SK-N-SH (cell line): Measurements from ENCODE around the gene NFIX. TPM values are rescaled to one million over a fixed set of nuclear protein-coding genes. Genes with fewer than 3 reads are reported as not detected.

Source experiments
- CTCF ChIA-PET: fragments of 300-600, 350-600 bp; formaldehyde crosslinking; extraction: SDS; loops from one replicate; lab custom pipeline; 2021; lab: Yijun Ruan, JAX
- POLR2A ChIA-PET: fragments of 350-600 bp; sonication (Branson Sonifier 250); formaldehyde crosslinking; extraction: SDS; loops from one replicate; lab custom pipeline; 2020; ENCODE audit warnings: antibody characterized with exemption, inconsistent platforms; lab: Yijun Ruan, JAX
- DNase-seq: peaks from one replicate; pipeline ENCODE4 v3.0.0; 2012
- H2AFZ ChIP-seq: fragments of 200-600 bp; sonication (generic); 2 replicates; pipeline ENCODE4 v1.8.1; 2016; ENCODE audit warnings: antibody characterized with exemption, mild to moderate bottlenecking, low read depth
- H3F3A ChIP-seq: fragments of 200-600 bp; sonication (generic); replicated peaks from 2 replicates; pipeline ENCODE3; 2016; ENCODE audit warnings: antibody characterized with exemption, mild to moderate bottlenecking; ENCODE audit not compliant: insufficient read depth
- H3K27ac ChIP-seq, 2 experiments: fragments of 200-500 bp in 1 of 2; fragments of 200-600 bp in 1 of 2; sonication (Bioruptor generic) in 1 of 2; sonication (generic), shearing (Covaris generic) in 1 of 2; 2 replicates each; pipeline versions ENCODE4 v1.5.1 to v1.6.1; 2014 to 2016; ENCODE audit warnings: low read depth in 2 of 2, inconsistent platforms in 1 of 2, low read length in 1 of 2, mild to moderate bottlenecking in 1 of 2, mixed read lengths in 1 of 2
- H3K27me3 ChIP-seq: fragments of 200-600 bp; sonication (generic), shearing (Covaris generic); 2 replicates; pipeline ENCODE4 v1.6.1; 2016; ENCODE audit warnings: mixed run types; ENCODE audit not compliant: insufficient read depth
- H3K36me3 ChIP-seq, 2 experiments: fragments of 200-500 bp in 1 of 2; fragments of 200-600 bp in 1 of 2; sonication (Bioruptor generic) in 1 of 2; sonication (generic) in 1 of 2; replicated peaks in 1 of 2; 2 replicates each; pipeline versions ENCODE3 to v1.5.1; 2014 to 2016; ENCODE audit warnings: low read length in 1 of 2, mild to moderate bottlenecking in 1 of 2; ENCODE audit not compliant: insufficient read depth in 2 of 2, control insufficient read depth in 1 of 2
- H3K4me1 ChIP-seq, 2 experiments: fragments of 200-500 bp in 1 of 2; fragments of 200-600 bp in 1 of 2; sonication (Bioruptor generic) in 1 of 2; sonication (generic), shearing (Covaris generic) in 1 of 2; 2 replicates each; pipeline versions ENCODE4 v1.5.1 to v1.6.1; 2014 to 2016; ENCODE audit warnings: low read depth in 1 of 2, low read length in 1 of 2, mixed run types in 1 of 2; ENCODE audit not compliant: insufficient read depth in 2 of 2, control insufficient read depth in 1 of 2
- H3K4me2 ChIP-seq: fragments of 200-600 bp; sonication (generic), shearing (Covaris generic); 2 replicates; pipeline ENCODE4 v1.6.1; 2017; ENCODE audit warnings: mixed run types
- H3K4me3 ChIP-seq, 2 experiments: fragments of 200-500 bp in 1 of 2; fragments of 200-600 bp in 1 of 2; sonication (Bioruptor generic) in 1 of 2; sonication (generic), shearing (Covaris generic) in 1 of 2; 2 replicates each; pipeline versions ENCODE4 v1.5.1 to v1.8.1; 2014 to 2016; ENCODE audit warnings: low read depth in 2 of 2, inconsistent platforms in 1 of 2, low read length in 1 of 2, mild to moderate bottlenecking in 1 of 2, mixed read lengths in 1 of 2, moderate library complexity in 1 of 2
- H3K79me2 ChIP-seq: fragments of 200-600 bp; sonication (generic); 2 replicates; pipeline ENCODE4 v1.8.1; 2017; ENCODE audit warnings: mild to moderate bottlenecking; ENCODE audit not compliant: insufficient read depth
- H3K9ac ChIP-seq: fragments of 200-600 bp; sonication (generic); 2 replicates; pipeline ENCODE4 v1.6.1; 2017; ENCODE audit warnings: mixed run types
- H3K9me2 ChIP-seq: fragments of 200-600 bp; sonication (generic); 2 replicates; pipeline ENCODE4 v1.6.1; 2017; ENCODE audit warnings: mixed run types
- H3K9me3 ChIP-seq: fragments of 200-600 bp; sonication (generic); 2 replicates; pipeline ENCODE4 v1.6.1; 2017; ENCODE audit warnings: mixed run types, mild to moderate bottlenecking, moderate library complexity
- H4K20me1 ChIP-seq: fragments of 200-600 bp; sonication (generic); 2 replicates; pipeline ENCODE4 v1.6.1; 2017; ENCODE audit warnings: mild to moderate bottlenecking, mixed run types; ENCODE audit not compliant: insufficient read depth
- ELF1 ChIP-seq: IDR thresholded peaks from 2 replicates; pipeline ENCODE4 v1.4.0; 2012
- EP300 ChIP-seq, 2 experiments: IDR thresholded peaks; 2 replicates each; pipeline versions ENCODE4 v1.4.0 to v1.6.1; 2012; ENCODE audit warnings: borderline replicate concordance in 1 of 2, low read depth in 1 of 2, low read length in 1 of 2
- EZH2phosphoT487 ChIP-seq: fragments of 200-600 bp; sonication (generic); IDR thresholded peaks from 2 replicates; pipeline ENCODE4 v1.6.1; 2017; ENCODE audit warnings: low read depth, mixed run types, mild to moderate bottlenecking, antibody characterized with exemption, moderate library complexity, borderline replicate concordance
- GABPA ChIP-seq: IDR thresholded peaks from 2 replicates; pipeline ENCODE4 v1.4.0; 2012; ENCODE audit warnings: low read depth, mild to moderate bottlenecking
- GATA2 ChIP-seq: sonication (generic); formaldehyde crosslinking; IDR thresholded peaks from 2 replicates; pipeline ENCODE4 v1.5.0; 2020; ENCODE audit warnings: mild to moderate bottlenecking, missing genetic modification reagents
- NRF1 ChIP-seq: IDR thresholded peaks from 2 replicates; pipeline ENCODE4 v1.6.1; 2012; ENCODE audit warnings: low read depth, mild to moderate bottlenecking, low read length
- POLR2AphosphoS5 ChIP-seq: IDR thresholded peaks from 2 replicates; pipeline ENCODE4 v1.6.1; 2012; ENCODE audit warnings: low read depth, low read length
- RAD21 ChIP-seq: IDR thresholded peaks from 2 replicates; pipeline ENCODE4 v1.6.1; 2012; ENCODE audit warnings: mild to moderate bottlenecking, low read length
- RCOR1 ChIP-seq: fragments of 150-350 bp; IDR thresholded peaks from 2 replicates; pipeline ENCODE4 v1.6.1; 2017; ENCODE audit warnings: antibody characterized with exemption, low read length
- REST ChIP-seq: IDR thresholded peaks from 2 replicates; pipeline ENCODE4 v1.6.1; 2012; ENCODE audit warnings: mild to moderate bottlenecking, low read depth, low read length, moderate library complexity
- RXRA ChIP-seq: IDR thresholded peaks from 2 replicates; pipeline ENCODE4 v1.4.0; 2012; ENCODE audit warnings: low read depth, mild to moderate bottlenecking, borderline replicate concordance
- SIN3A ChIP-seq: IDR thresholded peaks from 2 replicates; pipeline ENCODE4 v1.6.1; 2012; ENCODE audit warnings: low read depth, mild to moderate bottlenecking, low read length, moderate library complexity, borderline replicate concordance
- SMC3 ChIP-seq: IDR thresholded peaks from 2 replicates; pipeline ENCODE4 v1.6.1; 2012; ENCODE audit warnings: low read depth, low read length, improper control_type of control experiment
- TAF1 ChIP-seq: IDR thresholded peaks from 2 replicates; pipeline ENCODE4 v1.6.1; 2012; ENCODE audit warnings: low read depth, mild to moderate bottlenecking, low read length, moderate library complexity, borderline replicate concordance
- TCF12 ChIP-seq: IDR thresholded peaks from 2 replicates; pipeline ENCODE4 v1.4.0; 2012
- TEAD4 ChIP-seq: IDR thresholded peaks from 2 replicates; pipeline ENCODE4 v1.4.0; 2012; ENCODE audit warnings: mild to moderate bottlenecking, borderline replicate concordance; ENCODE audit not compliant: insufficient read depth
- YY1 ChIP-seq: IDR thresholded peaks from 2 replicates; pipeline ENCODE4 v1.4.0; 2012; ENCODE audit warnings: low read depth, mild to moderate bottlenecking
- WGBS: methylation state at CpG from one replicate; pipeline ENCODE4 v1.1.6; 2017; ENCODE audit warnings: low lambda C conversion rate; 5-methylcytosine and 5-hydroxymethylcytosine counted together
- polyA plus RNA-seq, 3 experiments: library from polyadenylated mRNA; depleted of rRNA; stranded (reverse); fragments of >200 nt; gene quantifications; 2 replicates each; pipeline ENCODE4 v1.2.3, GENCODE V29; 2012
- TF ChIP-seq, protein P1 (sequence below): fragments of 200-600 bp; sonication (generic); IDR thresholded peaks from 2 replicates; pipeline ENCODE4 v1.6.1; 2017; ENCODE audit warnings: antibody characterized with exemption, mild to moderate bottlenecking, moderate library complexity
- TF ChIP-seq, protein P2 (sequence below): fragments of 150-350 bp; IDR thresholded peaks from 2 replicates; pipeline ENCODE4 v1.6.1; 2017; ENCODE audit warnings: antibody characterized with exemption, low read length, low read depth, borderline replicate concordance

Gene NFIX
- polyA plus RNA-seq, 1 of the 3 experiments (the other 2 are of a cell fraction): 14.8 TPM

DNA sequence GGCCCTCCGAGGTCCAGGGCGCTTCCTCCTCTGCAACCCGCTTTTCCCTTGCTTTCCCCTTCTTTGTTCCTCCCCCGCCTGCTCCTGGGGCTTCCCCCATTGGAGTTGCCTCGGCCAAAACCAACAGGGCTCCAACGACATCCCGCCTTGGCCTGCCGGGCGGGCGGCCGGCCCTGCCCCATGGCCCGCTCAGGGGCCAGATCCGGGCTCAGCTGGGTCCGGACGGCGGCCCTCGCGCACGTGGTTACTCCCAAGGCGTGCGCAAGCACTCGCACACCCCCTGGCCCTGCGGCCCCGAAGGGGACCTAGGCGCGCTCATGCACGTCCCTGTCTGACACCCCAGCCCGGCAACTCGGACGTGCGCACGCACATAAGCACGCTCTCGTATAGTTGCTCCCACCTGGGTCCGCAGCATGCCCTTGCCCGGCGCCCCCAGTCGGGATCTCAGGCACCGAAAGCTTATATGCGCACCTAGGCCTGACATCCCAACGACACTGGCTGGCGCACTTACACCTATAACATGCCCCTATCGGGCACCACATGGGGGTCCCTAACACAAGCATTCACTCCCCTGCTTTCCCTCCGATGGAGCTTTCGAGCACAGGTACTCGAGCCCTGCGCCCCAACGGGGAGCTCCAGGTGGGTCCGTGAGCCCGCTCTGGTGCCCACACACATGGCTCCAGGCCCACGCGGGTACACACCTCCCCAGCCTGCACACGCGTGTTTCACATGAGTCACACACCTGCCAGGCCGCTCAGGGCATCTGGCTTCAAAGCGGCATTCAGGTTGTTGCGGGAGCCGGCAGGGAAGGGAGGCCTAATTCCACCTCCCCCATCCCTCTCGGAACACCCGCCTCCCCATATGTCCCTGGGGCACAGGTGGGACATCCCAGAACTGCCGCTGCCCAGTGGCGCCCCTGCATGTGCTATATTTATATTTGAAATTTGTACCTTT, 15.0 kb downstream of the NFIX start:
- Histone ChIP-seq H3K9me2 (no peaks in the 10 kb centered on the region), H3K4me1 (peaks cover 0 to 11% of the 10 kb centered on the region in 2 experiments; a peak in 1 of 4 replicates), H3K36me3 (no peaks in the 10 kb centered on the region), H3K9ac (no peak overlapping the region), H3K4me2 (no peak overlapping the region), H3K27ac (no peak overlapping the region), H3K9me3 (no peaks in the 10 kb centered on the region), H3K27me3 (no peaks in the 10 kb centered on the region), H4K20me1 (peaks cover 8% of the 10 kb centered on the region; the same call in 1 of the 2 replicates), H2AFZ (no peak overlapping the region), H3K79me2 (0 out of 2 replicates have a peak, but pooled peaks cover 2% of the 10 kb centered on the region), H3F3A (no peaks in the 10 kb centered on the region), H3K4me3 (no peak overlapping the region)
- ChIA-PET CTCF (interaction anchor here (0.6 to 1.3 kb wide), 2 partner anchors 9 to 13 kb away, joined by 3 read pairs; no protein-coding TSS in a partner anchor), POLR2A (no interaction called here)
- no peak for TF ChIP-seq GATA2 (CRISPR knock-in tag)
- no peak for TF ChIP-seq ELF1
- TF ChIP-seq TEAD4: no peak
- no peak for TF ChIP-seq RXRA
- TF ChIP-seq SMC3: no peak
- no peak for TF ChIP-seq EZH2phosphoT487
- TF ChIP-seq NRF1: no peak
- no peak for TF ChIP-seq TCF12
- TF ChIP-seq RAD21: no peak
- no peak for TF ChIP-seq RCOR1
- TF ChIP-seq TAF1: no peak
- TF ChIP-seq, protein P1, sequence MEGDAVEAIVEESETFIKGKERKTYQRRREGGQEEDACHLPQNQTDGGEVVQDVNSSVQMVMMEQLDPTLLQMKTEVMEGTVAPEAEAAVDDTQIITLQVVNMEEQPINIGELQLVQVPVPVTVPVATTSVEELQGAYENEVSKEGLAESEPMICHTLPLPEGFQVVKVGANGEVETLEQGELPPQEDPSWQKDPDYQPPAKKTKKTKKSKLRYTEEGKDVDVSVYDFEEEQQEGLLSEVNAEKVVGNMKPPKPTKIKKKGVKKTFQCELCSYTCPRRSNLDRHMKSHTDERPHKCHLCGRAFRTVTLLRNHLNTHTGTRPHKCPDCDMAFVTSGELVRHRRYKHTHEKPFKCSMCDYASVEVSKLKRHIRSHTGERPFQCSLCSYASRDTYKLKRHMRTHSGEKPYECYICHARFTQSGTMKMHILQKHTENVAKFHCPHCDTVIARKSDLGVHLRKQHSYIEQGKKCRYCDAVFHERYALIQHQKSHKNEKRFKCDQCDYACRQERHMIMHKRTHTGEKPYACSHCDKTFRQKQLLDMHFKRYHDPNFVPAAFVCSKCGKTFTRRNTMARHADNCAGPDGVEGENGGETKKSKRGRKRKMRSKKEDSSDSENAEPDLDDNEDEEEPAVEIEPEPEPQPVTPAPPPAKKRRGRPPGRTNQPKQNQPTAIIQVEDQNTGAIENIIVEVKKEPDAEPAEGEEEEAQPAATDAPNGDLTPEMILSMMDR: no peak
- no peak for TF ChIP-seq EP300 (IDR thresholded peaks at IDR 0.05; ENCODE audit: borderline replicate concordance in 1 of 2, low read depth in 1 of 2, low read length in 1 of 2)
- no peak for TF ChIP-seq GABPA
- no peak for TF ChIP-seq SIN3A
- no peak for TF ChIP-seq YY1
- TF ChIP-seq POLR2AphosphoS5: no peak
- TF ChIP-seq, protein P2, sequence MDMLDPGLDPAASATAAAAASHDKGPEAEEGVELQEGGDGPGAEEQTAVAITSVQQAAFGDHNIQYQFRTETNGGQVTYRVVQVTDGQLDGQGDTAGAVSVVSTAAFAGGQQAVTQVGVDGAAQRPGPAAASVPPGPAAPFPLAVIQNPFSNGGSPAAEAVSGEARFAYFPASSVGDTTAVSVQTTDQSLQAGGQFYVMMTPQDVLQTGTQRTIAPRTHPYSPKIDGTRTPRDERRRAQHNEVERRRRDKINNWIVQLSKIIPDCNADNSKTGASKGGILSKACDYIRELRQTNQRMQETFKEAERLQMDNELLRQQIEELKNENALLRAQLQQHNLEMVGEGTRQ: no peak
- TF ChIP-seq REST: no peak
- 95% methylated on average over 47 of the region's 62 CpGs for WGBS
- DNase-seq: no peak
